ENCODE results near the gene GPANK1. TPM values are rescaled to one million over a fixed set of nuclear protein-coding genes. Genes with fewer than 3 reads are reported as not detected.

GPANK1 gene
- total and polyA plus RNA-seq, 9 of the 15 experiments (the other 6 are each of a cell fraction or from before 2014, with no cell fraction given) = 32.2 to 111 (median 46.3) TPM

GRCh38 chr6:31617010-31617409 is 47.8 kb downstream of the GPANK1 start:
- POLR2A ChIA-PET = interaction anchor here (0.6 to 1.1 kb wide), 2 partner anchors 43 to 217 kb away, joined by 3 to 5 read pairs; no protein-coding TSS in a partner anchor
- Histone ChIP-seq H3K4me2 (ENCODE audit: insufficient read depth, low read length) (no peak overlapping the region), H3K4me3 (no peak overlapping the region), H3K9ac (ENCODE audit: insufficient read depth in 1 of 2, low read depth in 2 of 2, low read length in 2 of 2) (no peak overlapping the region), H3K27me3 (ENCODE audit: control insufficient read depth in 2 of 2, insufficient read depth in 2 of 2, low read length in 2 of 2) (no peaks in the 10 kb centered on the region), H4K20me1 (replicated peaks; ENCODE audit: control insufficient read depth, insufficient read depth, low read length) (0 out of 2 replicates have a peak, but pooled peaks cover 1% of the 10 kb centered on the region), H3K9me3 (replicated peaks; ENCODE audit: control insufficient read depth, insufficient read depth, low read depth, low read length) (no peaks in the 10 kb centered on the region), H3K79me2 (ENCODE audit: control insufficient read depth, insufficient read depth, low read length) (peaks cover 14% of the 10 kb centered on the region), H2AFZ (ENCODE audit: low read depth, low read length) (no peak overlapping the region), H3K4me1 (replicated peaks in 1 of 2; ENCODE audit: control insufficient read depth in 2 of 2, insufficient read depth in 2 of 2, low read length in 2 of 2) (peaks cover 28 to 41% of the 10 kb centered on the region in 2 experiments), H3K36me3 (ENCODE audit: control insufficient read depth, insufficient read depth, low read length) (peaks cover 11% of the 10 kb centered on the region), H3K9me1 (ENCODE audit: control insufficient read depth, insufficient read depth, low read length) (peaks cover under 1% of the 10 kb centered on the region), H3K27ac (ENCODE audit: extremely low read depth, low read depth, low read length) (no peak overlapping the region)
- CTCF ChIA-PET (ENCODE audit: low intra/inter-chr PET ratio) = no interaction called here
- in situ Hi-C loops (cut with MboI) = no loop called here
- no peak for TF ChIP-seq HOMEZ (CRISPR knock-in tag; IDR thresholded peaks at IDR 0.05)
- no peak for TF ChIP-seq SMARCC2 (IDR thresholded peaks at IDR 0.05; ENCODE audit: low read depth)
- no peak for TF ChIP-seq SLC30A9 (CRISPR knock-in tag; IDR thresholded peaks at IDR 0.05)
- no peak for TF ChIP-seq AFF1 (IDR thresholded peaks at IDR 0.05; ENCODE audit: low read depth in 1 of 2, partially characterized antibody in 2 of 2)
- TF ChIP-seq CBX3 (IDR thresholded peaks at IDR 0.05; ENCODE audit: borderline replicate concordance in 1 of 2, low read length in 2 of 2) = no peak
- TF ChIP-seq ARID1B (IDR thresholded peaks at IDR 0.05) = no peak
- DNase-seq (ENCODE audit: extremely low read depth in 1 of 4, low spot score in 3 of 4) = no peak
- no TSS peak for BruUV-seq (replicated peaks)
- WGBS (ENCODE audit: insufficient coverage, low coverage, missing lambda C conversion rate) = 44% methylated on average over 2 of the region's 2 CpGs
- no peak for ATAC-seq
- FAIRE-seq = no peak
- intact Hi-C loops (cut with micrococcal nuclease) = no loop called here
